ES-I3 (cell line): Measurements from ENCODE around the gene FAM107B.

Experiments
- H3K36me3 ChIP-seq: 2 replicates; pipeline ENCODE4 v1.6.1; 2013; ENCODE audit warnings: mild to moderate bottlenecking, low read length, control low read depth, moderate library complexity; ENCODE audit not compliant: insufficient read depth
- H3K4me1 ChIP-seq: 2 replicates; pipeline ENCODE4 v1.6.1; 2013; ENCODE audit warnings: mild to moderate bottlenecking, control low read depth, low read length; ENCODE audit not compliant: insufficient read depth
- H3K9ac ChIP-seq: 2 replicates; pipeline ENCODE4 v1.6.1; 2013; ENCODE audit warnings: low read depth, mild to moderate bottlenecking, low read length, moderate library complexity
- H3K9me3 ChIP-seq: 2 replicates; pipeline ENCODE4 v1.6.1; 2013; ENCODE audit warnings: mild to moderate bottlenecking, low read length, moderate library complexity; ENCODE audit not compliant: control insufficient read depth, insufficient read depth

Gene FAM107B

DNA sequence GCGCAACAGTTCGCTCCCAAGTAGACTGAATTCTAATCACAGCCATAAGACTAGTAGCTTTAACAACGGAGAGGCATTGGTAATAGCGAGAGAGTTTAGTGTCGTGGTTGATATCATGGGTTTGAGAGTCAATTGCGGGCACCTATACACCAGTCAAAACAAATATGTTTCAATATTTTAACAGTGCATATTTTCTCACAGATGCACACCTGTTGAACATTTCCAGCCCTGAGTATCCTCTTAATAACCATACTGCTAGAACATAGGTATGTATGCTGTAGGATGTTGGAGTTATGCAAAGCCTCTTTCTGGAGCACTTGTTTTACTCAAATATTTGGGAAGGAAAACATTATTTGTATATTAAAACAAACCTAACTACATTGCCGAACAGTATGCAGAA, 92.9 kb downstream of the FAM107B start:
- Histone ChIP-seq H3K36me3 (no peaks in the 10 kb centered on the region), H3K9me3 (no peaks in the 10 kb centered on the region), H3K9ac (no peak overlapping the region), H3K4me1 (no peaks in the 10 kb centered on the region)

DNA sequence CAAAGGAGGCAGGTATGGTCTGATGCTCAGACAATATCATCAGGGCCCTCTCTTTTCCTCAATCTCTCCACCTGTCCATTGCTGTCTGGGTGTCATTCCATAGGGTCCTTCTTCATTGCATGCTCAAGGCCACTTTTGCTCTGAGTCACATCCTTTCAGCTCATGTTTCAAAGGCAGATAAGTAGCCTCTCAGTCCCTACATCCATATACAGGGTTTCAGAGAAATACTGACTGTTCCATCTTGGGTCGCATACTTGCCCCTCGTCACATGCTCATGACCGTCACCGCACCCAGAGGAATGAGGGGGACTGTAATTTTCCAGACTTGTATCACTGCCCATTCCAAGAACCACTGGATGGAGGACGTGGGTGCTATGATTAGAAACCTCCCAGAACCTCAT, 93.4 kb downstream of the FAM107B start:
- Histone ChIP-seq H3K36me3 (no peaks in the 10 kb centered on the region), H3K9me3 (no peaks in the 10 kb centered on the region), H3K4me1 (no peaks in the 10 kb centered on the region), H3K9ac (no peak overlapping the region)

GRCh38 chr10:14678637-14679036, 96.1 kb downstream of the FAM107B start:
- Histone ChIP-seq H3K9me3 (no peaks in the 10 kb centered on the region), H3K9ac (no peak overlapping the region), H3K4me1 (peaks cover 10% of the 10 kb centered on the region), H3K36me3 (no peaks in the 10 kb centered on the region)

DNA sequence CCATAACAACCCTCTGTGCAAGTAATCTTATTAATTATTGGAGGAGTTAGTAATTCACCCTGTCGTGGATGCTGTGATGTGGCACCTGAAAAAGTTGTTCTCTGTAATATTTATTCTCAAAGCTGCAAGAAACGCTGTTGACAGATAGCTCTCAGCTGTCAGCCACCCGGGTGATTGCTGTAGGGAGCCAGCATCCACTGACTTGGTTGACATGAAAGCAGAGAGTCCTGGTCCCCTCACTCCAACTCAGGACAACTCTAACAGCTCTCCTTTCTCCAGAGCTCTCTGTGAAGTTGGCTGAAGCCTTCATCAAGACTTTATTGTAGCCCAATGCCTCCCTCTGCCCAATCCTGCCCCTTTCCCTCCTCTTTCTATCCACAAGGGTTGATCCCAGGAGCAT, 98.0 kb downstream of the FAM107B start:
- no peak overlapping the region for H3K9ac ChIP-seq
- no peaks in the 10 kb centered on the region for H3K36me3 ChIP-seq
- H3K9me3 ChIP-seq = no peaks in the 10 kb centered on the region
- H3K4me1 ChIP-seq = peaks cover 14% of the 10 kb centered on the region

DNA sequence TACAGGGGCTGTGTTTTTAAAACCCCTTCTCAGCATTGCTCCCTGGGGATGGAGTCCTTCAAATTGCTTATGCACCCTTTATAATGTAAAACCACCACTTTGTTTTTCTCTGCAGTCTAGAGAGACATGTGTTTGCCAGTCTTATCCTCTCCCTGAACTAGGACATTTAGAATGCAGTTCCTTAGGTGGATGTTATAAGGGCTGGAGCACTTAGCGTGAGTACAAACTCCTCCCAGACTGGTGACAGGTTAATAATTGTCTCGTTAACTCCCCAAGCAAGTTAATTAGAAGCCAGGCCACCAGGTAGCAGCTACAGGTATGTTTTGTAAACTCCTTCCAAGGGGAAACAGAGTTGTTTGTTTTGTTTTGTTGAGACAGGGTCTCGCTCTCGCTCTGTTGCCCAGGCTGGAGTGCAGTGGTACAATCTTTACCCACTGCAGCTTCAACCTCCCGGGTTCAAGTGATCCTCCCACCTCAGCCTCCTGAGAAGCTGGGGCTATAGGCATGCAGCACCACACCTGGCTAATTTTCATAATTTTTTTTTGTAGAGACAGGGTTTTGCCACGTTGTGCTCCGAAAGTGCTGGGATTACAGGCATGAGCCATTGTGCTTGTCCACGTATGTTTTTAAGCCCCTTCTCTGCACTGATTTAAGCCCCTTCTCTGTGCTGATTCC, 100.2 kb downstream of the FAM107B start:
- Histone ChIP-seq H3K9me3 (peaks cover 3% of the 10 kb centered on the region; the same call in 1 of the 2 replicates), H3K9ac (no peak overlapping the region), H3K36me3 (no peaks in the 10 kb centered on the region), H3K4me1 (peaks cover 14% of the 10 kb centered on the region)

- H3K9me3 ChIP-seq = peaks cover 3% of the 10 kb centered on the region; the same call in 1 of the 2 replicates
- H3K36me3 ChIP-seq = no peaks in the 10 kb centered on the region
- peaks cover 14% of the 10 kb centered on the region for H3K4me1 ChIP-seq
- H3K9ac ChIP-seq = no peak overlapping the region
These were observed 101.4 kb downstream of the FAM107B start for GRCh38 chr10:14673189-14673861.

- Histone ChIP-seq H3K9ac (no peak overlapping the region; the same call in 1 of the 2 replicates), H3K9me3 (peaks cover 3% of the 10 kb centered on the region; the same call in 1 of the 2 replicates), H3K4me1 (peaks cover 14% of the 10 kb centered on the region), H3K36me3 (no peaks in the 10 kb centered on the region)
These were observed 103.3 kb downstream of the FAM107B start for GRCh38 chr10:14671386-14671831.

DNA sequence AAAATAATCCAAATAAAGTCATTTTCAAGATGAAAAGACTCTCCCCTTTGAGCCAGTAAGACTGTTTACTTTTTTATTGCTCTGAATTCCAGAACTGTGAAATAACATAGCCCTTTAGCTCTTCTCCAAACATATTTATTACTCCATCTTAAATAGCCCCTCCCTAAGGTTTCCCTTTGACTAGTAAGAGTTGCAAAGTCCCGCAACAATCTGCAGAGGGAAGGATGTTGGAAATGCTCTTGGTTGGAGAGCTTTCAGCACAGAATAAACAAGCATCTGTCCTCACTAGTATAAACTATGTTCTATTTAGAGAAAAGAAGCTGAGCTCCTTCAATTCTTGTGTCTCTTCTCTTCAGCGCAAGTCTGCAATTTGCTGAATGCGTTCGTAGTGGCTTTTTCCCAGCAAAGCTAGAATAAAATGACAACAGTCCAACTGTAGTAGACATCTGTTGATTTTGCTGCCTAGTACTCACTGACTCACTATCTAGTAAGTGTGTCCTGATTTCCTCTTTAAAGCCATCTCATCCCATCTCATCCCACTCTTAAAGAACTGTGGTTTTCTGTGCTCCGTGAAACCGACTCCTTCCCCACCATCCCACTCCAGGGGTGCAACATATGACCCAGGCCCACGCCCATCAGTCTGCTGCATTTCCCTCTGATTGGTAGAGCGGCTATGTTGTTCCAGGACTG, 104.0 kb downstream of the FAM107B start:
- Histone ChIP-seq H3K36me3 (no peaks in the 10 kb centered on the region), H3K9me3 (peaks cover 3% of the 10 kb centered on the region; the same call in 1 of the 2 replicates), H3K9ac (no peak overlapping the region), H3K4me1 (peaks cover 14% of the 10 kb centered on the region)

GRCh38 chr10:14669576-14669975, 105.1 kb downstream of the FAM107B start:
- Histone ChIP-seq H3K9ac (no peak overlapping the region), H3K4me1 (peaks cover 11% of the 10 kb centered on the region), H3K9me3 (peaks cover 3% of the 10 kb centered on the region; the same call in 1 of the 2 replicates), H3K36me3 (no peaks in the 10 kb centered on the region)

DNA sequence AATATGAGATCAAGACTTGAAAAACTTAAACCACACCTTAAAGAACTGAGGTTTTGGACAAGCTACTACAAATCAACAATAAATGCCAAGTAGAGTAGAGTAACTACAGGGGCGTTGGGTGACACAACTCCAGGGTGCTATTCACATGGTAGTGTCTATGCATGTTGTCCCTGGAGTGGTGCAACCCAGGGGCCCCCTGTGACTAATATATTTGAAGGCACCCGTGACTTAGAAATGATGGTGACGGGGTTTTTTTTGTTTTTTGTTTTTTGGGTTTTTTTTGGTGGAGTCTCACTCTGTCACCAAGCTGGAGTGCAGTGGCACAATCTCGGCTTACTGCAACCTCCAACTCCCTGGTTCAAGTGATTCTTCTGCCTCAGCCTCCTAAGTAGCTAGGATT, 106.9 kb downstream of the FAM107B start:
- H3K36me3 ChIP-seq = no peaks in the 10 kb centered on the region
- no peak overlapping the region for H3K9ac ChIP-seq
- no peaks in the 10 kb centered on the region for H3K4me1 ChIP-seq
- peaks cover 3% of the 10 kb centered on the region; the same call in 1 of the 2 replicates for H3K9me3 ChIP-seq

DNA sequence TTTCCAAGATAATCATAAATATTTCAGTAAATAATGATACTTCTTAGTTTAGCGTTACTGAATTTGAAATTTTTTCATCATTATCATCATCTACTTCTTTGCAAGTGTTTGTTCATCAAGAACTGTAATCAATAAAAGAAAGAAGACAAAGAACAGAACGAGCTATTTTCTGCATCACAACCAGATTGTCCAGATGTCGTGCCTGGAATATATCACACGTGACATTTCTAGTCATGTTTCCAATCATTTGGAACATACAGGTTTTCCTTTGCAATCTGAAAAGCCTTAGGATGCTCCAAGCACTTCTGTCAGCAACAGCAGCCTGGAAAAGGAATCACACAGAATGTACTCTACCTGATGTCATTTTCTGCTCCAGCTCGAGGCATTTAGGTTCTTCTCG, 107.4 kb downstream of the FAM107B start:
- Histone ChIP-seq H3K36me3 (no peaks in the 10 kb centered on the region), H3K4me1 (no peaks in the 10 kb centered on the region), H3K9me3 (peaks cover 3% of the 10 kb centered on the region; the same call in 1 of the 2 replicates), H3K9ac (no peak overlapping the region)

GRCh38 chr10:14665865-14666857, 108.5 kb downstream of the FAM107B start:
- no peaks in the 10 kb centered on the region for H3K4me1 ChIP-seq
- H3K36me3 ChIP-seq = no peaks in the 10 kb centered on the region
- peaks cover under 1% of the 10 kb centered on the region; the same call in 1 of the 2 replicates for H3K9me3 ChIP-seq
- H3K9ac ChIP-seq = no peak overlapping the region

- H3K36me3 ChIP-seq = no peaks in the 10 kb centered on the region
- no peaks in the 10 kb centered on the region for H3K4me1 ChIP-seq
- H3K9me3 ChIP-seq = no peaks in the 10 kb centered on the region
- H3K9ac ChIP-seq = no peak overlapping the region
These were observed 109.4 kb downstream of the FAM107B start for GRCh38 chr10:14665304-14665703.

DNA sequence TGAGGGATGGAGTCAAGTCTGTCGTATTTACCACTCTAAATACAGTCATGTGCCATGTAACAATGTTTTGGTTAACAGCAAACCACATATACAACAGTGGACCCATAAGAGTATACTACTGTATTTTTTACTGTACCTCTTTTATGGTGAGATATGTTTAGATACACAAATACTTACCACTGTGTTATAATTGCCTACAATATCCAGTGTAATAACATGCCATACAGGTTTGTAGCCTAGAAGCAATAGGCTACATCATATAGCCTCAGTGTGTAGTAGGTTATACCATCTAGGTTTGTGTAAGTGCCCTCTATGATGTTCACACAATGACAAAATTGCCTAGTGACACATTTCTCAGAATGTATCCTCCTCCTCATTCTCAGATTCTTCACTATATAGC, 110.4 kb downstream of the FAM107B start:
- H3K4me1 ChIP-seq = no peaks in the 10 kb centered on the region
- no peaks in the 10 kb centered on the region for H3K36me3 ChIP-seq
- H3K9ac ChIP-seq = no peak overlapping the region
- no peaks in the 10 kb centered on the region for H3K9me3 ChIP-seq
